ENCODE measurements around the gene ZDHHC24.
"Not testable (repeated sequence)": the region's sequence is repeated elsewhere in the genome, so short reads cannot be mapped to it uniquely, and the experiment has no call there.

- not testable (repeated sequence) for TF ChIP-seq CTCF (IDR thresholded peaks at IDR 0.05 in 2 of 3, conservative IDR thresholded peaks at IDR 0.05 in 1 of 3; ENCODE audit: borderline replicate concordance in 1 of 3, insufficient read depth in 1 of 3, low read depth in 2 of 3, low read length in 2 of 3); POLR2AphosphoS5 (IDR thresholded peaks at IDR 0.05; ENCODE audit: low read depth, low read length); CBX3 (IDR thresholded peaks at IDR 0.05; ENCODE audit: low read depth); EZH2 (IDR thresholded peaks at IDR 0.05); SIN3A (IDR thresholded peaks at IDR 0.05; ENCODE audit: low read depth); POLR2A (IDR thresholded peaks at IDR 0.05; ENCODE audit: borderline replicate concordance, extremely low read depth, insufficient read depth, insufficient read length); YY1 (IDR thresholded peaks at IDR 0.05; ENCODE audit: extremely low read depth, insufficient replicate concordance, low read depth, low read length); REST (IDR thresholded peaks at IDR 0.05; ENCODE audit: low read depth); SP1 (IDR thresholded peaks at IDR 0.05; ENCODE audit: low read depth); MAX (IDR thresholded peaks at IDR 0.05); SRF (IDR thresholded peaks at IDR 0.05; ENCODE audit: low read depth); FOSL1 (IDR thresholded peaks at IDR 0.05; ENCODE audit: low read depth)
Observed at GRCh38 chr11:66544952-66545351, 896 bp downstream of the ZDHHC24 start.

Measured in HCT116 (cell line).